Activated naive CD8-positive, alpha-beta T cell treated with anti-CD3 and anti-CD28 coated beads, Interleukin-2, amount 10 ng/mL, durations not matched to agents 7 days and 5 days (primary cell): Measurements from ENCODE around the gene GPR89A. TPM values are rescaled to one million over a fixed set of nuclear protein-coding genes. Genes with fewer than 3 reads are reported as not detected.

ENCODE experiments used
- ATAC-seq: fragments of 150-1000 bp; cut with Tn5 transposase; one replicate; pipeline ENCODE4 v1.10.0; 2021; ENCODE audit warnings: low read depth, moderate library complexity
- POLR2A ChIA-PET: fragments of 350-600 bp; sonication (Branson Sonifier 250); formaldehyde crosslinking; loops from one replicate; lab custom pipeline; 2021; ENCODE audit warnings: antibody characterized with exemption; lab: Charles Lee
- DNase-seq: peaks from one replicate; pipeline ENCODE4 v3.0.0; 2021
- H3K27ac Mint-ChIP-seq: one replicate; pipeline ENCODE4 v1.8.0; 2022; ENCODE audit warnings: mild to moderate bottlenecking, mixed read lengths
- H3K27me3 Mint-ChIP-seq: one replicate; pipeline ENCODE4 v1.8.0; 2022; ENCODE audit warnings: mild to moderate bottlenecking, moderate library complexity, mixed read lengths
- H3K36me3 Mint-ChIP-seq: one replicate; pipeline ENCODE4 v1.8.0; 2021; ENCODE audit warnings: mild to moderate bottlenecking, mixed read lengths
- H3K4me1 Mint-ChIP-seq: one replicate; pipeline ENCODE4 v1.8.0; 2021; ENCODE audit warnings: mixed read lengths
- H3K4me3 Mint-ChIP-seq: one replicate; pipeline ENCODE4 v1.8.0; 2022; ENCODE audit warnings: mild to moderate bottlenecking, moderate library complexity, mixed read lengths
- H3K9me3 Mint-ChIP-seq: one replicate; pipeline ENCODE4 v1.8.0; 2021; ENCODE audit warnings: mixed read lengths
- total RNA-seq, 2 experiments: library from RNA; stranded (reverse); gene quantifications; one replicate each; pipeline ENCODE4 v1.2.3, GENCODE V29; 2021

Gene GPR89A
- total RNA-seq, 2 experiments from 2014 or later, result 33.1 to 36.6 TPM

DNA sequence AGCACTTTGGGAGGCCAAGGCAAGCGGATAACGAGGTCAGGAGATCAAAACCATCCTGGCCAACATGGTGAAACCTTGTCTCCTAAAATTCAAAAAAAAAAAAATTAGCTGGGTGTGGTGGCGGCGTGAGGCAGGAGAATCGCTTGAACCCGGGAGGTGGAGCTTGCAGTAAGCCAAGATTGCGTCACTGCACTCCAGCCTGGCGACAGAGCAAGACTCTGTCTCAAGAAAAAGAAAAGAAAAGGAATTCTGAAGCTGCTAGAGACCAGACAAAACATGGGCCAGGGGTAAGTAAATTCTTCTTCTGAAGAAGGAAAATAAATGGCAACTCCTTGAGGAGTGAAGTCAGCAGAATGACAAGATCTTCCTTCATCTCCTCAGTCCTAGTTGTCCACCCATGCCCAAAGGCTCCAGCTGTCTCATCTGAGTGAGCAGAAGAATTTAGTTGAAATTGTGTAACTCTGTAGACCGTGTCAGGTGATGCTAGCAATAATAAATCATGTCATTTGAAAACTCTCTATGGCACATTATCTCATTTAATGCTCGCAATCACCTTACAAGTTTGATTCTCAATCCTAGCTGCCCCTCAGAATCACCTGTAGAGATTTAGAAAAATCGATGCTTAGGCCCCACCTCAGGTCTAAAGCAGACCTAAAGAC is 85.1 kb downstream of the GPR89A start:
- Mint-ChIP-seq H3K27ac (no peak overlapping the region), H3K9me3 (peaks cover 1% of the 10 kb centered on the region), H3K27me3 (no peaks in the 10 kb centered on the region), H3K4me1 (peaks cover 22% of the 10 kb centered on the region), H3K36me3 (peaks cover 7% of the 10 kb centered on the region), H3K4me3 (no peak overlapping the region)
- ATAC-seq, result no peak
- POLR2A ChIA-PET, result interaction anchor here (0.7 to 0.8 kb wide), 2 partner anchors 103 to 135 kb away, joined by 3 to 4 read pairs; no protein-coding TSS in a partner anchor
- no peak for DNase-seq

DNA sequence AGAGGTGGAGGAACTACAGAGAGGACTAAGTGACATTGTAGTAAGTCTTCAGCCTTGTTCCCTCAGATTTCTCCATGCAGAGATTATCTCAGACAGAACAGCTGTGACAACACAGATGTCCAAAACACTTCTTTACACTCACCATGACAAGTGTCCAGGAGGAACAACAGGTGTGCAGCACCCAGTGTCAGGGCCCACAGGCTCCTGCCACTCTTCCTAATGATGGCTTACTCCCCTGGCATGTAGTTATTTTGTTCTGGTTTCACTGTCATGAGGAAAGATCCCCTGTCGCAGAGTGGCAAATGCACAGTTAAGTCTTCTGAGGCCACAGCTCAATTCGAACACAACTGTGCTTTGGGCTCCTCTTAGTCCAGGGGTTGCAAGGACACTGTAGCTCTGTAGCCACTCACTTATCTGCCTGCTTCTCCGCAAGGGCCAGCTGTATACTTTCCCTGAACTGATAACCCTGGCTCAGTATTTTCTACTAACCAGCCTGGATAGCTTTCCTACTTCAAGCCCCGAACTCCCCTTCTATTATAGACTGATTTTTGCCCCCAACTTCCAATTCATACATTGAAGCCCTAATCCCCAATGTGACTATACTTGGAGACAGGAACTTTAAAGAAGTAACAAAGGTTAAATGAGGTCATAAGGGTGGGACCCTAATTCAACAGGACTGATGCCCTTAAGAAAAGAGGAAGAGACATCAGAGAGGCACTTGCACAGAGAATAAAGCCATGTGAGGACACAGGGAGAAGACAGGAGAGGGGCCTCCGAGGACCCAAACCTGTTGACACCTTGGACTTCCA is 88.2 kb downstream of the GPR89A start:
- peaks cover 1% of the 10 kb centered on the region for H3K9me3 Mint-ChIP-seq
- H3K27ac Mint-ChIP-seq, result no peak overlapping the region
- POLR2A ChIA-PET, result no interaction called here
- peaks cover 7% of the 10 kb centered on the region for H3K27me3 Mint-ChIP-seq
- H3K4me3 Mint-ChIP-seq, result no peak overlapping the region
- ATAC-seq (no peak), DNase-seq (no peak)
- H3K36me3 Mint-ChIP-seq, result no peaks in the 10 kb centered on the region
- no peaks in the 10 kb centered on the region for H3K4me1 Mint-ChIP-seq

DNA sequence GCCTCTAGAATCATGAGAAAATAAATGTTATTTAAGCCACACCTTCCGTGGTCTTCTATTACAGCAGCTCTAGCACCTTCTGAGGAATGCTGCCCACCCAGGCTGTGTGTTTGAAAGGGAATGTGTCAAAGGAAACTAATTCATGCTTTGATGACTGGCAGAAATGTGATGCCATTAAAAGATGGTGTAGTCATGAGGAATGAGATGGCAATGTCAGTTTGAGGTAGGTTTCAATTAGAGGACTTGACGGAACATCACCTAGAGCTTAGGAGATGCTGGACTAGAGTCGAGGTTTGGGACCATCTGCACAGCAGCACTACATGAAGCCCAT is 88.8 kb downstream of the GPR89A start:
- ATAC-seq (no peak), DNase-seq (no peak)
- Mint-ChIP-seq H3K27me3 (peaks cover 7% of the 10 kb centered on the region), H3K4me1 (no peaks in the 10 kb centered on the region), H3K36me3 (no peaks in the 10 kb centered on the region), H3K4me3 (no peak overlapping the region), H3K9me3 (peaks cover 1% of the 10 kb centered on the region), H3K27ac (no peak overlapping the region)
- POLR2A ChIA-PET, result no interaction called here

DNA sequence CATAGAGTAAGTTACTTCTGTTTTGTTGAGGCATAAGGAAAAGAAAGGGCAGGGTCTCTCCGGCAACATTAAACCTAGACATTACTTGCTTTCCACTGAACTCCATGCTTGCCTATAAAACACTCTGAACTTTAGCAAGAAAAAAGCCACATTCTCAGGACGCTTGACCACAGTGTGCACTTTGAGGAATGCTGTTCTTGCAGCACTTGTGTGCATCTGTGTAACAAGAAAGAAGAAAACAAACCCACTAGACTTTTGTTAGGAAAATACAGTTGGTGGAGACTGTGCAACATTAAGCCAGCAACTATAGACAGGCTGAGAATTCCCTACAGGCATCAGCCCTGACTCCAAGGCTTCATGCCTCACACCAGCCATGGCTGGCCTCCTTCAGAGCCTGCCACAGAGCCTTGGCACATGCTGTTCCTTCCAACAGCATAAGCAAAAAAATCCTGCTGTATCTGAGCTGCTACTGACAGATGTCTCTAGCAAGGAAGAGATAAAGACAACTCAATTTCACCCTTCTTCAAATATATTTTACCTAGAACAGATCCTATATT is 93.6 kb downstream of the GPR89A start:
- POLR2A ChIA-PET, result no interaction called here
- Mint-ChIP-seq H3K27me3 (peaks cover 12% of the 10 kb centered on the region), H3K36me3 (no peaks in the 10 kb centered on the region), H3K27ac (no peak overlapping the region), H3K4me1 (no peaks in the 10 kb centered on the region), H3K9me3 (no peaks in the 10 kb centered on the region), H3K4me3 (no peak overlapping the region)
- DNase-seq (no peak), ATAC-seq (no peak)

DNA sequence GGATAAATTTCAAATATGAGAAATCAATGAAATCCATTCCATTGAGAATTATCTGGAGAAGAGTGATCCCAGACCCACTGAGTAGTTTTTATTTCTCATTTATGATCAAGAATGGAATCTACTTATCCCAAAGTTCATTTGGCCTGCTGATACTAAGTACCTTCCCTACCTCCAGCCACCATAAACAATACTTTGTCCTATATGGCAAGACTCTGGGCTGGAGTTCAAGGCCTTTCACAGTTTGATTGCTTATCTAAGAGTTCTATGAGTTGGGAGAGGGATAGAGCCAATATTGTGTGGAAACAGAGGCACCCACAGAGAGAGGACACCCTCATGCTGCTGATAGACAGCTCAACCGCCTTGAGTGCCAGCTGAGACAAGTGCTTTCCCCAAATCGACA is 94.3 kb downstream of the GPR89A start:
- Mint-ChIP-seq H3K36me3 (no peaks in the 10 kb centered on the region), H3K9me3 (no peaks in the 10 kb centered on the region), H3K27ac (no peak overlapping the region), H3K27me3 (peaks cover 12% of the 10 kb centered on the region), H3K4me3 (no peak overlapping the region), H3K4me1 (no peaks in the 10 kb centered on the region)
- ATAC-seq, result no peak
- POLR2A ChIA-PET, result no interaction called here
- no peak for DNase-seq

DNA sequence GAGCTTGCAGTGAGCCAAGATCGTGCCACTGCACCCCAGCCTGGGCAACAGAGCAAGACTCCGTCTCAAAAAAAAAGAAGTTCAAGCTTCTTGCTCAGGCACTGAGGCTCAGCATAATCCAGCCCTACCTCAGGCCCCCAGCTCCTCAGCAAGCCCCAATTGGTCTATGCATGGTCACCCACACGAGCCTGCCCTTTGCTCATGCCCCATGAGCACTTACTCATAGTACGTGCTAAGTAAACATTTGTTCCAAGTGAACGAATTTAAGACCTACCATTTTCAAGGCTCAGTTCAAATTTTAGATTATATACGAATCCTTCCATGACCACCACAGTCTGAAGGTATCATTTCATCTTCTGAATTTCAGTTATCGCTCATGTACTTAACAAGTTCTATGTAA is 95.0 kb downstream of the GPR89A start:
- DNase-seq (no peak), ATAC-seq (no peak)
- Mint-ChIP-seq H3K27ac (no peak overlapping the region), H3K9me3 (no peaks in the 10 kb centered on the region), H3K4me3 (no peak overlapping the region), H3K36me3 (no peaks in the 10 kb centered on the region), H3K4me1 (no peaks in the 10 kb centered on the region), H3K27me3 (peaks cover 12% of the 10 kb centered on the region)
- POLR2A ChIA-PET, result no interaction called here

DNA sequence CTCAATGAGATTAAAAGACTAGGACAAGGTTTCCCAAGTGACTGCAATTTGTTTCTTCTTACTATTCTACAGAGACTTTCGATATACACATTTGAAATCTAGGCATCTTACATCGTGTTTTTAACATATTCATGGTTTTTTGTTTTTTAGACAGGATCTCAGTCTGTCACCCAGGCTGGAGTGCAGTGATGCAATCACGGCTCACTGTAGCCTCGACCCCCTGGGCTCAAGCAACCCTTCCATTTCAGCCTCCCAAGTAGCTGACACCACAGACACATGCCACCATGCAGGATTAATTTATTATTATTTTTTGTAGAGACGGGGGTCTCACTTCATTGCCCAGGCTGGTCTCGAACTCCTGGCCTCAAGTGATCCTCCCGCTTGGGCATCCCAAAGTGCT is 97.8 kb downstream of the GPR89A start:
- DNase-seq (no peak), ATAC-seq (no peak)
- POLR2A ChIA-PET, result no interaction called here
- Mint-ChIP-seq H3K36me3 (no peaks in the 10 kb centered on the region), H3K4me3 (no peak overlapping the region), H3K4me1 (peaks cover 2% of the 10 kb centered on the region), H3K27ac (no peak overlapping the region), H3K27me3 (peaks cover 12% of the 10 kb centered on the region), H3K9me3 (no peaks in the 10 kb centered on the region)

DNA sequence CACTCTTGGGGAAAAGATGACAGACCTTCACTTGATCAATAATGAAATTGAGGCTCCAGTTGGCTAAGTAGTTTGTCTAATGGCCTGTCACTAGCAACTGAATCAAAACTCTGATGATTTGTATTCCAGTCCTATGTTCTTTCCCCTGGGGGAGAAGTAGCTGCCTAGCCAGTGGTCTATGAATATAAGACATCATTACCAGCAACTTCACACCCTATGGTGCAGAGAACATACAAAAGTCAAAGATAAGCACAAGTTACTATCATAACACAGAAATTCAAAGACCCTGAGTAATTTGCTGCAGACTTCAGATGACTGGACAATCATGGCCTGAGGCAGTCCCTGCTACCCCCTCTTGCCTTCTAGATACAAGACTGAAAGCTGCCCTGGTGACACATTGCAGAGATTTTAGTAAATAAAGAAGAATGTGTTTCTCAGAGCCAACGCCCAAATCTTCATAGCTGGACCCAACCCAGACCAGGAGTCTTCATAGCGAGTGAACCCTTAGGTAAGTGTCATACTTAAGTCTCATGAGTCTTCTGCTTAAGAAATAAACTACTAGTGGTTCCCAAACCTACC is 98.4 kb downstream of the GPR89A start:
- H3K27me3 Mint-ChIP-seq, result peaks cover 9% of the 10 kb centered on the region
- no peak overlapping the region for H3K4me3 Mint-ChIP-seq
- H3K9me3 Mint-ChIP-seq, result no peaks in the 10 kb centered on the region
- DNase-seq (no peak), ATAC-seq (no peak)
- H3K36me3 Mint-ChIP-seq, result no peaks in the 10 kb centered on the region
- no peak overlapping the region for H3K27ac Mint-ChIP-seq
- POLR2A ChIA-PET, result no interaction called here
- peaks cover 2% of the 10 kb centered on the region for H3K4me1 Mint-ChIP-seq

DNA sequence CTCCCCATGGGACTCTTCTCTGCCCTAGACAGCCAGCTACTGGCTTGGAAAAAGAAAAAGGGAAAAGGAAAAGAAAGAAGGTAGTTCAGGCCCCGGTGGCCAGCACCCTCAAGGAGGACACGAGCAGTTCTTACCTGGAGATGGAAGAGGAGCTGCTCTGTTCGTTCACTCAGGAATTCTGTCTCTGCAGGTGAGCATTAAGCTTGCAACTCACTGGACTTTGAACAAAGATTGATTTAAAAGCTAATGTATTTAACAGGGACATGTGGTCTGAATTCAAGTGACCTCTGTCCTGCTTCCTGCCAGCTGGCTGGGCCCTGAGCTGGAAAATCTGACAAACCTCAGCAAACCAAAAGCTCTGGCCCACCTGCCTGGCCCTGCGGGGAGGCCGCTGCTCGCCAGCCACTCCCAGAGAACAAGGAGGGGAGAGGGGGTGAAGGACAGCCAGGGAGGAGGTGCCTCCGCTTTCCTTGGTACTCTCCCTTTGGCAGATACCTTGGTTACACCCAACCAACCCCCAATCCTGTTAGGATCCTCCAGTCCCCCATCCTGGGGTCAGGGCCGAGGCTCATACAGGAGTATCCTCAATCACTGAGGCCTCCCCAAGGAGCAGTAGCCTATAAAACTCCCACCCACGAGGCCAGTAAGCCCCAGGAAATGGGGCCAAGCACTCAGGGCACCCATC is 99.5 kb downstream of the GPR89A start, which contains the start of gene PDZK1:
PDZK1 (minus strand) TSS at position 186 of the 685 bp plus-strand sequence. CDS start 19,347 bp downstream, outside the sequence.
- Mint-ChIP-seq H3K27me3 (peaks cover 9% of the 10 kb centered on the region), H3K4me3 (no peak within 1 kb of the TSS), H3K27ac (no peak within 1 kb of the TSS), H3K4me1 (peaks cover 2% of the 10 kb centered on the region), H3K36me3 (no peaks in the 10 kb centered on the region), H3K9me3 (no peaks in the 10 kb centered on the region)
- no peak for DNase-seq
- POLR2A ChIA-PET, result no interaction called here
- no peak for ATAC-seq

DNA sequence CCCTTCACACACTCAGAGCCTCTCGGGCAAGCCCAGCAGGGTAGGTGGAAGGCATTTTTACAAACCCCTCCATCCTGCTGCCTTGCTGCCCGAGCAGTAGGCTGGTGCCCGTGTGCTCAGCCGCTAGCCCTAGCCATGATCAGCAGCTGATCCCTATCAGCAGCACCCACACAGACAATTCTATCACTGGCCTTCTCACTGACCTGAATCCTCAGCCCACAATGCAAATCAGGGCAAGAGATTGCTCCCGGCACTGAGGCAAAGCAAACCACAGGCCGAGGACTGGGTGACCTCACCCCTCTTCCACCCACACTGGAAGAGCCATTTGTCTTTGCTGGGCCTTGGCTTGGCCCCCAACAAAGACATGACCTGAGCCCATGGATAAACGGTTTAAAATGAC is 100.3 kb downstream of the GPR89A start:
- DNase-seq (no peak), ATAC-seq (no peak)
- Mint-ChIP-seq H3K36me3 (no peaks in the 10 kb centered on the region), H3K27ac (no peak overlapping the region), H3K4me1 (peaks cover 2% of the 10 kb centered on the region), H3K4me3 (no peak overlapping the region), H3K9me3 (no peaks in the 10 kb centered on the region), H3K27me3 (peaks cover 9% of the 10 kb centered on the region)
- POLR2A ChIA-PET, result no interaction called here

DNA sequence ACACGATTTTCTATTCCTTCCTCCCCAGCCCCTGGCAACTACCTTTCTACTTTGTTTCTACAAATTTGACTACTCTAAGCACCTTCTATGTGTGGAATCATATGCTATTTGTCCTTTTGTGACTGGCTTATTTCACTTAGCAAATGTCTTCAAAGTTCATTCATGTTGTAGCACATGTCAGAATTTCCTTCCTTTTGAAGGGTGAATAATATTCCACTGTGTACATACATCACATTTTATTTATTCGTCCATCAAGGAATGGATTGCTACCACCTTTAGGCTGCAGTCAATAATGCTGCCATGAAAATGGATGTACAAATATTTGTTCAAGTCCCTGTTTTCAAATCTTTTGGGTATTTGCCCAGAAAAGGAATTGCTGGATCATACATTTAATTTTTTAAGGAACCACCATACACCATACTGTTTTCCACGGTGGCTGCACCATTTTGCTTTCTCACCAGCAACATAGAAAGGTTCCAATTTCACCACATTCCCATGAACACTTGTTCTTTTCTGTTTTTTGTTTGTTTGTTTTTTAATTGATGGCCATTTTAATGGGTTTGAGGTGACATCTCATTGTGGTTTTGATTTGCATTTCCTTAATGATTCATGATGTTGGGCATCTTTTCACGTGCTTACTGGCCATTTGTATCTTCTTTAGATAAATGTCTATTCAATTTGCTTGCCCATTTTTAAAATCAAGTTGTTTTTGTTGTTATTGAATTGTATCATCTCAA is 102.7 kb downstream of the GPR89A start:
- H3K36me3 Mint-ChIP-seq, result no peaks in the 10 kb centered on the region
- H3K4me1 Mint-ChIP-seq, result peaks cover 2% of the 10 kb centered on the region
- no peak for DNase-seq
- H3K27ac Mint-ChIP-seq, result peak overlapping the region; percentile 30
- no peak overlapping the region for H3K4me3 Mint-ChIP-seq
- H3K27me3 Mint-ChIP-seq, result peaks cover 6% of the 10 kb centered on the region
- POLR2A ChIA-PET, result no interaction called here
- no peaks in the 10 kb centered on the region for H3K9me3 Mint-ChIP-seq
- ATAC-seq, result no peak

DNA sequence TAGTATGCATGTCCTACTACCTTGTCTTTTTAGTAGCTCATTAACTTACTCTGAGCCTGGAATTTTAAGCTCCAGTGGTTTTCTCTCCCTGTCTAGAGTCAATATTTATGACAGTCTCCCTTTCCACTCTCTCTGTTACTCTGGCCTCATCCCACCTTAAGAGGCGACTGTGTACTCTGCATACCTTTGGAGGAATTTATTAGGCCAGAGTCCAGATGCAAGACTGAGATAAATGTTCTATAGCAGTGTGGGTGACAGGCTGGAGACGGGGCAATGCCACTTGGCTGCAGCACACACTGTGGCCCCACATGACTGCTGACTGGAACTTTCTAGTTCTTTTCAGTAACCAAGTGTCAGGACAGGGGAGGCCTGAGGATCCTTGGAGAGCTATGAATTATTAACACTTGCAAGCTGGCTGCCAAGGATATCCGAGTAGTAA is 103.4 kb downstream of the GPR89A start:
- H3K27ac Mint-ChIP-seq, result no peak overlapping the region
- no peaks in the 10 kb centered on the region for H3K36me3 Mint-ChIP-seq
- no peak for ATAC-seq
- POLR2A ChIA-PET, result no interaction called here
- H3K9me3 Mint-ChIP-seq, result no peaks in the 10 kb centered on the region
- no peak for DNase-seq
- H3K4me3 Mint-ChIP-seq, result no peak overlapping the region
- peaks cover 8% of the 10 kb centered on the region for H3K27me3 Mint-ChIP-seq
- peaks cover 2% of the 10 kb centered on the region for H3K4me1 Mint-ChIP-seq
